ENCODE measurements around the gene LPCAT3. TPM values are rescaled to one million over a fixed set of nuclear protein-coding genes. Genes with fewer than 3 reads are reported as not detected.

Gene LPCAT3
- total and polyA plus RNA-seq, 2 of the 13 experiments (the other 11 are each of a cell fraction or from before 2014, with no cell fraction given) = 44.5 to 64.3 TPM

- no peak for ATAC-seq
- H3K4me2 ChIP-seq (ENCODE audit: low read depth, low read length) = no peak overlapping the region
- in situ Hi-C loops (cut with HindIII; ENCODE audit: extremely low pct_ligation_motif_present, low pct_unique_long_range_greater_than_20kb) (no loop called here), intact Hi-C loops (cut with micrococcal nuclease; ENCODE audit: unreplicated experiment) (no loop called here)
- no peak for FAIRE-seq
- peaks cover 45% of the 10 kb centered on the region for H3K4me1 ChIP-seq (ENCODE audit: insufficient read depth, low read length)
- peak overlapping the region; percentile 76 for H3K27ac ChIP-seq (ENCODE audit: extremely low read length, insufficient read depth, low read length)
- no TSS peak for BruUV-seq (replicated peaks)
- peaks cover 20 to 30% of the 10 kb centered on the region in 2 experiments for H3K36me3 ChIP-seq (replicated peaks in 1 of 2; ENCODE audit: control insufficient read depth in 1 of 2, insufficient read depth in 2 of 2, low read length in 2 of 2)
- H3K27me3 ChIP-seq (ENCODE audit: control insufficient read depth in 1 of 2, insufficient read depth in 2 of 2, low read length in 2 of 2) = no peaks in the 10 kb centered on the region
- no peak for DNase-seq (ENCODE audit: low spot score)
- no peaks in the 10 kb centered on the region for H3K9me3 ChIP-seq (ENCODE audit: low read length)
- H4K20me1 ChIP-seq (ENCODE audit: insufficient read depth, low read length) = no peaks in the 10 kb centered on the region; the same call in 1 of the 2 replicates
- H3K4me3 ChIP-seq (replicated peaks in 1 of 3; ENCODE audit: insufficient read depth in 1 of 3, low read depth in 2 of 3, low read length in 3 of 3) = no peak overlapping the region
- peak; percentile 79 for TF ChIP-seq ZNF652 (CRISPR knock-in tag; IDR thresholded peaks at IDR 0.05; ENCODE audit: borderline replicate concordance, low read depth)
- peak; percentile 63; the same call in 1 of the 2 replicates for TF ChIP-seq ZNF740 (CRISPR knock-in tag; IDR thresholded peaks at IDR 0.05)
- TF ChIP-seq ZNF101 (CRISPR knock-in tag; IDR thresholded peaks at IDR 0.05; ENCODE audit: borderline replicate concordance, low read depth) = no peak
- ChIA-PET POLR2A (interaction anchor here (0.8 to 8.0 kb wide), 7 partner anchors 17 to 95 kb away, joined by 3 to 180 read pairs (median 6); partner anchors contain the start of genes C12orf57, LPCAT3 and RNU7-1), CTCF (ENCODE audit: low intra/inter-chr PET ratio, low total read pairs) (interaction anchor here (1.7 kb wide), 1 partner anchor 19 kb away, joined by 11 read pairs; the partner anchor contains the start of genes C12orf57 and RNU7-1)
- 94% methylated on average over 27 of the region's 32 CpGs for WGBS (ENCODE audit: low lambda C conversion rate)
- H3K79me2 ChIP-seq (ENCODE audit: insufficient read depth, low read length) = peaks cover 6% of the 10 kb centered on the region
- no peak overlapping the region for H2AFZ ChIP-seq (ENCODE audit: low read length)
- peak overlapping the region; percentile 77 for H3K9ac ChIP-seq (ENCODE audit: insufficient read depth, low read depth, low read length)
These were observed 55.1 kb downstream of the LPCAT3 start for GRCh38 chr12:6963016-6963731.

DNA sequence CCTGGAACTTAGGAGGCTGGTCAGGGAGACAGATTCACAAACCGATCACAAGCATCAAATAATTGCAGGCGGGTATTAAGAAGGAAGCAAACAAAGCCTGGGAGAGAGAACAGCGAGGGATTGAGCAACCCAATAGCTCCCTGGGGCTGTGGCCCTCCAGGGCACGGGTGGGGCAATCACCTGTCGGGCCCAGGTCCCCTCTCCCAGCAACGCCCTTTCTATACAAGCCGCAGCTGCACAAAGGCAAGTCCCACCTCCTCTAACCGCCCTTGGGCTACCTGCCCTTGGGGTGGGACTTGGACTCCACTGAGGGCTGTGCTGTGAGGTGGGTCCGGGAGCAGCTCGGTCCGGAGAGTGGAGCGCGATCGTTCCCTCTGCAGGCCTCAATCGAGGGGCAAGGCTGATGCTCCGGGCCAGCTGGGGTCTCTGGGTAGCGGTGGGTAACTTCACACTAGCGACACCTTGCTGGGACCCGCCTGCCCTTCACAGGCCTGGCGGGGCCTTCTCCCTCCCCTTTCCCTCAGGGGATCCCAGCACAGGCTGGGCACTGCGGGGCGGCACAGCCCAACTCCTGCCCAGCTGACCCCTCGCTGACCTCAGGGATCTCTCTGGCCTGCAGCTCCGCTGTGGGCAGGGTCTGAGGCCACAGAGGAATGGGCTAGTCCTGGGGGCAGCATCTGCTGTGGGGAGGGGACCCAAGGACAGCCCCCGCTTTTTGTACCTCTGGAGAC lies 55.8 kb downstream of the LPCAT3 start:
- CTCF ChIA-PET (ENCODE audit: low intra/inter-chr PET ratio, low total read pairs) = interaction anchor here (1.3 to 1.7 kb wide), 3 partner anchors 16 to 94 kb away, joined by 3 to 11 read pairs (median 5); partner anchors contain the start of genes C12orf57 and RNU7-1
- no peak for DNase-seq (ENCODE audit: low spot score)
- peak overlapping the region; percentile 94 for H3K4me2 ChIP-seq (ENCODE audit: low read depth, low read length)
- TF ChIP-seq NRL (CRISPR knock-in tag; IDR thresholded peaks at IDR 0.05; ENCODE audit: borderline replicate concordance) = peak; percentile 11; the same call in 1 of the 2 replicates
- no peak for TF ChIP-seq PRDM15 (CRISPR knock-in tag; IDR thresholded peaks at IDR 0.05)
- TF ChIP-seq PBX3 (CRISPR knock-in tag; IDR thresholded peaks at IDR 0.05; ENCODE audit: borderline replicate concordance) = no peak
- TF ChIP-seq AGO2 (optimal IDR thresholded peaks at IDR 0.05; ENCODE audit: low read depth, low read length) = peak; percentile 46
- no peak for TF ChIP-seq ZNF569 (CRISPR knock-in tag; IDR thresholded peaks at IDR 0.05; ENCODE audit: borderline replicate concordance)

More for the DNA sequence above, 55.8 kb downstream of the LPCAT3 start:
- peaks cover 39% of the 10 kb centered on the region for H3K4me1 ChIP-seq (ENCODE audit: insufficient read depth, low read length)
- WGBS (ENCODE audit: low lambda C conversion rate) = 52% methylated on average over 10 of the region's 25 CpGs
- H3K4me3 ChIP-seq (replicated peaks in 1 of 3; ENCODE audit: insufficient read depth in 1 of 3, low read depth in 2 of 3, low read length in 3 of 3) = peak overlapping the region; percentile 41 to 74 (median 54); a peak in 5 of 6 replicates
- peak overlapping the region; percentile 94 for H2AFZ ChIP-seq (ENCODE audit: low read length)
- TSS peak; percentile 78 for BruUV-seq (replicated peaks)
- H3K9me3 ChIP-seq (ENCODE audit: low read length) = no peaks in the 10 kb centered on the region
- H3K9ac ChIP-seq (ENCODE audit: insufficient read depth, low read depth, low read length) = peak overlapping the region; percentile 77
- peak; percentile 29 for ATAC-seq
- POLR2A ChIA-PET = interaction anchor here (0.7 to 8.0 kb wide), 12 partner anchors 17 to 146 kb away, joined by 3 to 180 read pairs (median 4); partner anchors contain the start of genes C12orf57, LPCAT3, RNU7-1 and SPSB2
- intact Hi-C loops (cut with micrococcal nuclease; ENCODE audit: unreplicated experiment) (loop anchor here (1.0 kb wide), 1 partner anchor 16 kb away; no protein-coding TSS in a partner anchor), in situ Hi-C loops (cut with HindIII; ENCODE audit: extremely low pct_ligation_motif_present, low pct_unique_long_range_greater_than_20kb) (no loop called here)
- peaks cover 14 to 23% of the 10 kb centered on the region in 2 experiments for H3K36me3 ChIP-seq (replicated peaks in 1 of 2; ENCODE audit: control insufficient read depth in 1 of 2, insufficient read depth in 2 of 2, low read length in 2 of 2)
- FAIRE-seq = no peak
- H3K27me3 ChIP-seq (ENCODE audit: control insufficient read depth in 1 of 2, insufficient read depth in 2 of 2, low read length in 2 of 2) = no peaks in the 10 kb centered on the region
- H3K79me2 ChIP-seq (ENCODE audit: insufficient read depth, low read length) = peaks cover 2% of the 10 kb centered on the region
- H4K20me1 ChIP-seq (ENCODE audit: insufficient read depth, low read length) = no peaks in the 10 kb centered on the region
- peak overlapping the region; percentile 76 for H3K27ac ChIP-seq (ENCODE audit: extremely low read length, insufficient read depth, low read length)

Measured in HepG2 (cell line).